Muscle of leg (tissue), 11 donors: ENCODE data around the gene MPLKIP. TPM values are rescaled to one million over a fixed set of nuclear protein-coding genes. Genes with fewer than 3 reads are reported as not detected.
"Not testable (repeated sequence)": the region's sequence is repeated elsewhere in the genome, so short reads cannot be mapped to it uniquely, and the experiment has no call there.

Experiments used
- DNase-seq: peaks from one replicate; pipeline ENCODE4 v3.0.0; 2013
- H3K27ac ChIP-seq: one replicate; pipeline ENCODE4 v1.5.1; 2013; ENCODE audit warnings: mild to moderate bottlenecking, low read length, control low read depth
- H3K27me3 ChIP-seq: one replicate; pipeline ENCODE4 v1.6.1; 2013; ENCODE audit warnings: low read length; ENCODE audit not compliant: control insufficient read depth, insufficient read depth
- H3K36me3 ChIP-seq: one replicate; pipeline ENCODE4 v1.6.1; 2013; ENCODE audit warnings: low read length; ENCODE audit not compliant: control insufficient read depth, insufficient read depth
- H3K4me1 ChIP-seq: one replicate; pipeline ENCODE4 v1.6.1; 2013; ENCODE audit warnings: low read length; ENCODE audit not compliant: control insufficient read depth, insufficient read depth
- H3K4me3 ChIP-seq: one replicate; pipeline ENCODE4 v1.5.1; 2013; ENCODE audit warnings: low read length, control low read depth
- H3K9me3 ChIP-seq: replicated peaks from 2 replicates; pipeline ENCODE4 v1.6.1; 2013; ENCODE audit warnings: low read depth, low read length; ENCODE audit not compliant: control insufficient read depth
- WGBS: methylation state at CpG from one replicate; pipeline ENCODE4 v1.1.5; 2013; ENCODE audit warnings: missing lambda C conversion rate; ENCODE audit not compliant: insufficient coverage; 5-methylcytosine and 5-hydroxymethylcytosine counted together
- polyA plus RNA-seq, 8 donors: library from polyadenylated mRNA; unstranded; fragments of 120-200 nt; gene quantifications; one replicate each; pipeline versions ENCODE4 v1.2.1 to v1.2.3, GENCODE V29; 2013; ENCODE audit warnings: inconsistent platforms in 1 of 8, low replicate concordance in 1 of 8; ENCODE audit not compliant: insufficient read length in 8 of 8, insufficient read depth in 1 of 8
- total RNA-seq: library from RNA; stranded (reverse); fragments of 120-200 nt; gene quantifications from one replicate; pipeline ENCODE4 v1.2.4, GENCODE V29; 2013

The MPLKIP gene
- total and polyA plus RNA-seq, 9 donors = 9.4 to 30.8 (median 22.2) TPM

DNA sequence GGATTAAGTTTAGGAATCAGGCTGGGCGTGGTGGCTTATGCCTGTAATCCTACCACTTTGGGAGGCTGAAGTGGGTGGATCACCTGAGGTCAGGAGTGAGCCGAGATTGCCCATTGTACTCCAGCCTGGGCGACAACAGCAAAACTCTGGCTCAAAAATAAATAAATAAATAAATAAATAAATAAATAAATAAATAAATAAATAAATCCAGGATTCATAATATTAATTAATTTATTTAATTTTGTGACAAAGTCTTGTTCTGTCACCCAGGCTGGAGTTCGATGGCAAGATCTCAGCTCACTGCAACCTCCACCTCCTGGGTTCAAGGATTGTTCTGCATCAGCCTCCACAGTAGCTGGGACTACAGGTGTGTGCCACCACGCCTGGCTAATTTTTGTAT, 4.6 kb upstream of the MPLKIP start:
- H3K36me3 ChIP-seq = no peaks in the 10 kb centered on the region
- peaks cover 2% of the 10 kb centered on the region for H3K4me1 ChIP-seq
- DNase-seq = no peak
- H3K4me3 ChIP-seq = no peak overlapping the region
- H3K9me3 ChIP-seq = no peaks in the 10 kb centered on the region
- H3K27me3 ChIP-seq = peaks cover 2% of the 10 kb centered on the region
- 94% methylated on average over 2 of the region's 5 CpGs for WGBS
- no peak overlapping the region for H3K27ac ChIP-seq

DNA sequence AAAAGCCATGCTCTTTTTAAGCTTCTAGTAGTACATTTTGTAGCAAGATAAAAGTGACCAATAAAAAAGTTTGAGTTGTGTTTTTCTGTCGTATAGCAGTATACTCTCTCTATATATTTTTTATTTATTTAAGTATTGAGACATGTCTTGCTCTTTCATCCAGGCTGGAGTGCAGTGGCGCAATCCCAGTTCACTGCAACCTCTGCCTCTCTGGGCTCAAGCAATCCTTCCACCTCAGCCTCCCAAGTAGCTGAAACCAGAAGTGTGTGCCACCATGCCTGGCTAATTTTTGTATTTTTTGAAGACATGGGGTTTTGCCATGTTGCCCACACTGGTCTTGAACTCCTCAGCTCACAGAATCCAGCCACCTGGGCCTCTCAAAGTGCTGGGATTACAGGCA, 3.1 kb upstream of the MPLKIP start:
- Histone ChIP-seq H3K27ac (no peak overlapping the region), H3K4me3 (no peak overlapping the region), H3K27me3 (peaks cover 2% of the 10 kb centered on the region), H3K9me3 (no peaks in the 10 kb centered on the region), H3K4me1 (peaks cover 2% of the 10 kb centered on the region), H3K36me3 (no peaks in the 10 kb centered on the region)
- no peak for DNase-seq
- WGBS = no CpG with 5 or more reads among the region's 2 CpGs

DNA sequence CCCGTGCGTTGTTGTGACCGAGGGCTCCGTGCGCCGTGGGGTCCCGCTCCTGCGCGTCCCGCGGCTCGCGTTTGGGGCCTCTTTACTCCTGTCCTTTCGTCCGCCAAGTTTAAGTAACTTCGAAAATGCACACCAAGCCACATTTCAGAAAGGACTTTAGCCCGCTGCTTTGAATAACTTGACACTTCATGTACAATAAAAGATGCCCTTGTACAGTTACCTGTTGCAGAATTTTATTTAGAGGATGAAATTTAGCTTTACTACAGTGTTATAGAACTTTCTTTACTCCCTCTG, 842 bp upstream of the MPLKIP start:
- WGBS = 0% methylated on average over 10 of the region's 17 CpGs
- H3K4me3 ChIP-seq = peak overlapping the region; percentile 100
- no peak for DNase-seq
- H3K36me3 ChIP-seq = no peaks in the 10 kb centered on the region
- H3K9me3 ChIP-seq = no peaks in the 10 kb centered on the region
- H3K27me3 ChIP-seq = peaks cover 2% of the 10 kb centered on the region
- peak overlapping the region; percentile 82 for H3K27ac ChIP-seq
- peaks cover 2% of the 10 kb centered on the region for H3K4me1 ChIP-seq

DNA sequence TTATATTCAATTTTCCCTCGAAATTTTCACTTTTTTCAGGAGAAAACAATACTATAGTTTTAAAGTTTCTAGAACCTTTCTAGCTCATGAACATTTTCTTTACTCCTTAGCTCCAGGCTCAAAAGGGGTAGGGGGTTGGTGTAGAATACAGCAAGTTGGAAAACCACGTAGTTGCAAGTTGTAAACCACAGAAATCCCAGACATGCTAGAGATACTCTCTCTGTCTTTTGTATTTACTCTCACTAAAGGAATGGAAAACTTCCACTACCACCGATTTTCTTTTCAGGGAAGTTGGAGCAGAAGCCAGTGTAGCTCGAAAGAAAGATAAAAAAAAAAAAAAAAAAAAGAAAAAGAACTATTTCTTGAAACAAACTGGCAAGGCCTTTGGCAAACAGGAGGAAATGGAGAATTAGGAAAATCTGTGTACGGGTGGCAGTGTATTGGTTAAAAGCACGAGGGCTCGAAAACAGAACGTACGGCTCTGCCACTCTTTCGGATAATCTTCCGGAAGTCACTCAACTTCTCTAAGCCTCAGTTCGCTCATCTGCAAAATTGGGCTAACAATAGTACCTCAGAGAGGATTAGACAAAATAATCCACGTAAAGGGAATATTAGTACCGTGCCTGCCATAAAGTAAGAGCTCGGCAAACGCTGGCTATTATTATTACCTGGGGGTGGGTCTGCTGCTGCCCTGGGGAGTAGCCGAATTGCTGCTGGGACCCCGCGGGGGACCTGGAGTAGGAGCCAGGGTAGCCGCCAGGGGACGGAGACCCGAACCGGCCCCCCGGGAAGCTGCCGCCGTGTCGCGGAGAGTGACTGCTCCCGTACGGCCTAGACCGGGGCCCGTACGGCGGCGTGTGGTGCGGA, 628 bp downstream of the MPLKIP start:
- Histone ChIP-seq H3K4me1 (peaks cover 2% of the 10 kb centered on the region), H3K27ac (peak overlapping the region; percentile 98), H3K27me3 (peaks cover 2% of the 10 kb centered on the region), H3K9me3 (no peaks in the 10 kb centered on the region), H3K36me3 (no peaks in the 10 kb centered on the region), H3K4me3 (peak overlapping the region; percentile 100)
- peak; percentile 40 for DNase-seq
- 0% methylated on average over 20 of the region's 36 CpGs for WGBS

DNA sequence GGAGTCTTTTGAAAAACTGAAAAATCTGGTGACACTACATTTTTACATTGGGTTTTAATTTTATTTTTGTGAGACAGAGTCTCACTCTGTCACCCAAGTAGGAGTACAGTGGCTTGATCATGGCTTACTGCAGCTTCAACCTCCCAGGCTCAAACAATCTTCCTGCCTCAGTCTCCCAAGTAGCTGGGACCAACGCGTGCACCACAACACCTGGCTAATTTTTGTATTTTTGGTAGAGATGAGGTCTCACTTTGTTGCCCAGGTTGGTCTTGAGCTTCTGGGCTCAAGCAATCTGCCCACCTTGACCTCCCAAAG, 11.5 kb downstream of the MPLKIP start:
- DNase-seq = no peak
- Histone ChIP-seq H3K4me1 (no peaks in the 10 kb centered on the region), H3K4me3 (no peak overlapping the region), H3K27me3 (no peaks in the 10 kb centered on the region), H3K27ac (no peak overlapping the region), H3K36me3 (peaks cover 5% of the 10 kb centered on the region), H3K9me3 (no peaks in the 10 kb centered on the region)
- no CpG with 5 or more reads among the region's 2 CpGs for WGBS

DNA sequence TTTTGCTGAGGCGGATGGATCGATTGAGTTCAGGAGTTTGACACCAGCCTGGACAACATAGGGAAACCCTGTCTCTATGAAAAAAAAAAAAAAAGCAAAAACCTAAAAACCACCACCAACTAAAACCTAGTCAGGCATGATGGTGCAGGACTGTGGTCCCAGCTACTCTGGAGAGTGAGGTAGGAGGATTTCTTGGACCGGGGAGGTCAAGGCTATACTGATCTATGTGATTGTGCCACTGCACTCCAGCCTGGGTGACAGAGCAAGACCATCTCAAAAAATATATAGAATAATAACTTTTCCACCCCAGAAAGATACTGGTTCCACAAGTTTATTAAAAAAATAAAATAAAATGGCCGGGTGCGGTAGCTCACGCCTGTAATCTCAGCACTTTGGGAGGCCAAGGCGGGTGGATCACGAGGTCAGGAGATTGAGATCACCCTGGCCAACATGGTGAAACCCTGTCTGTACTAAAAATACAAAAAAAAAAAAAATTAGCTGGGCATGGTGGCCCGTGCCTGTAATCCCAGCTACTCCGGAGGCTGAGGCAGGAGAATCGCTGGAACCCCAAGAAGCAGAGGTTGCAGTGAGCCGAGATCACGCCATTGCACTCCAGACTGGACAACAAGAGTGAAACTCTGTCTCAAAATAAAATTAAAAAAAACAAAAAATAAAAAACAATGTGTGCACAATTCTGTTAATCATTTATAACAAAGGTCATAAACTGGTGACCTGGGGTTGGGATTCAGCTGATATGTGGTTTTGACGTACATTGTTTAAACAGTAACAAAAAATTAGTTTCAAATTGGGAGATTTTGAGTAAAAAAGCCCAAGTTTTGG, 12.1 kb downstream of the MPLKIP start:
- not testable (repeated sequence) for H3K27ac ChIP-seq, H3K36me3 ChIP-seq, H3K9me3 ChIP-seq, DNase-seq, H3K4me1 ChIP-seq, H3K4me3 ChIP-seq, H3K27me3 ChIP-seq
- 80% methylated on average over 1 of the region's 14 CpGs for WGBS

DNA sequence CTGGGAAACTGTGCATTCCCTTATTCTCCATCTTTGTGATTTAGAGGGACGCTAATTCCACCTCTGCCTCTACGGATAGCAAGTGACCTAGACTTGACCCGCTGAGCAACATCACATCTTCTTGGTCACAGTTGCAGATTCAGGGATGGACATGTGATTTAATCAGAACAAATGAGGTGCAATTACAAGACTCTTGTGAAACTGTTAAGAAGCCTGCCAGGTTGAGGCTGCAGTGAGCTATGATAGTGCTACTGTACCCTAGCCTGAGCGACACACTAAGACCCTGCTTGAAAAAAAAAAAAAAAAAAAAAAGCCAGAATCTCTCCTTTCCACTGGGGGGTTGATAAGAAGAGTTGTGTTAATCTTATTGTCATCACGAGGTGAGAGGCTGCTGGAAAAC, 14.4 kb downstream of the MPLKIP start:
- WGBS = no CpG with 5 or more reads among the region's 5 CpGs
- no peak overlapping the region for H3K27ac ChIP-seq
- no peak overlapping the region for H3K4me3 ChIP-seq
- H3K36me3 ChIP-seq = peaks cover 5% of the 10 kb centered on the region
- H3K9me3 ChIP-seq = no peaks in the 10 kb centered on the region
- no peaks in the 10 kb centered on the region for H3K27me3 ChIP-seq
- no peaks in the 10 kb centered on the region for H3K4me1 ChIP-seq
- no peak for DNase-seq

DNA sequence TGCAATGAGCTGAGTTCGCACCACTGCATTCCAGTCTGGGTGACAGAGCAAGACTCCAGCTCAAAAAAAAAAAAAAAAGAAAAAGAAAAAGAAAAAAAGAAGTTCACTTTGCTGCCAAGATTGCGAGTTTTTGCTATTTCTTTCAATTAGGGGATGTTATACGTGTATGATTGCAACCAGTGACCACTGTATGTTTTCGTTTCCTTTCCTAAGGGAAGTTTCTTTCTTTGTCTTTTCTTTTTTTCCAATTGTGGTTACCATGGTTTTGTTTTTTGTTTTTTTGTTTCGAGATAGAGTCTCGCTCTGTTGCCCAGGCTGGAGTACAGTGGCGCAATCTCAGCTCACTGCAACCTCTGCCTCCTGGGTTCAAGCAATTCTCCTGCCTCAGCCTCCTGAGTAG, 16.2 kb downstream of the MPLKIP start:
- WGBS = 30% methylated on average over 2 of the region's 7 CpGs
- DNase-seq, H3K9me3 ChIP-seq: not testable (repeated sequence)

DNA sequence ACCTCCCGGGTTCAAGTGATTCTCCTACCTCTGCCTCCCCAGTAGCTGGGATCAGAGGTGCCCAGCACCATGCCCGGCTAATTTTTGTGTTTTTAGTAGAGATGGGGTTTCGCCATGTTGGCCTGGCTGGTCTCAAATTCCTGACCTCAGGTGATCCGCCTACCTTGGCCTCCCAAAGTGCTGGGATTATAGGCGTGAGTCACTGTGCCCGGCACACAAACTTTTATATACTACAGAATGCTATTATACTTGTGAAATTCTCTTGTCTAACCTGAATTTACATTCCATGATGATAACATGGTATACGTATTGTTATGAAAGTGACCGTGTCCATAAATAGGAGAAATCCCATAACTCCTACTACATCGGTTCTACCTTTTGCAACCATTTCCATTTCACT, 17.2 kb downstream of the MPLKIP start:
- not testable (repeated sequence) for H3K4me3 ChIP-seq, H3K27ac ChIP-seq, DNase-seq, H3K4me1 ChIP-seq, H3K9me3 ChIP-seq, H3K27me3 ChIP-seq, H3K36me3 ChIP-seq
- 100% methylated on average over 3 of the region's 9 CpGs for WGBS

More for the DNA sequence above, 16.2 kb downstream of the MPLKIP start:
- H3K4me1 ChIP-seq, H3K27ac ChIP-seq, H3K27me3 ChIP-seq, H3K36me3 ChIP-seq, H3K4me3 ChIP-seq: not testable (repeated sequence)

DNA sequence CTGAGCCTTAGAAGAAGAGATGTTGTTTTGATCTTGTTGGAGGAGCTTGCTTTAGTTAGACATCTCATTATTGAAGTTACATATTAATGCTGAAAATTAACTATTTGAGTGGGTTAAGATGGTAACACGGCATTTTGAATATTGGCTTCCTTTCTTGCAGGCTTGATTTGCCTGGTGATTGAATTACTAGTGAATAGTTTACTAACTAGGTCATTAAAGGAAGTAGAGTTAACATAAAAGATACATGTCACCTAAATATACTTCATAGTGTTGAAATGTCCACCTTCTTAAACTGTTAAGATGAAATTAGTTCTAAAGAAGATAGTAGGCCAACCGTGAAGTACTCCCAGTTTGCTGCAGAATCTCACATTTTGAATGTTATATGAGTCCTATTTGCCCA, 18.5 kb downstream of the MPLKIP start:
- DNase-seq = no peak
- Histone ChIP-seq H3K4me1 (no peaks in the 10 kb centered on the region), H3K4me3 (no peak overlapping the region), H3K27ac (no peak overlapping the region), H3K9me3 (peaks cover 3% of the 10 kb centered on the region), H3K27me3 (no peaks in the 10 kb centered on the region), H3K36me3 (peaks cover 8% of the 10 kb centered on the region)
- no CpG with 5 or more reads among the region's 2 CpGs for WGBS
